Prostate gland (tissue), 2 donors: ENCODE measurements around the gene MAP3K6. TPM values are rescaled to one million over a fixed set of nuclear protein-coding genes. Genes with fewer than 3 reads are reported as not detected.

Experiments used
- DNase-seq: peaks from one replicate; pipeline ENCODE4 v3.0.0-alpha.2; 2019; ENCODE audit warnings: low spot score
- H3K27ac ChIP-seq, 2 donors: fragments of 200-600 bp; sonication (generic); 2 replicates each; pipeline ENCODE4 v1.5.1; 2017 to 2019
- H3K27me3 ChIP-seq: fragments of 200-600 bp; sonication (generic); replicated peaks from 2 replicates; pipeline ENCODE4 v1.5.1; 2019; ENCODE audit not compliant: insufficient read depth
- H3K36me3 ChIP-seq, 2 donors: fragments of 200-600 bp; sonication (generic); 1 replicate in 1 of 2; 2 replicates in 1 of 2; pipeline versions ENCODE4 v1.5.1 to v1.8.1; 2017 to 2019
- H3K4me1 ChIP-seq: fragments of 200-600 bp; sonication (generic); replicated peaks from 2 replicates; pipeline ENCODE4 v1.5.1; 2019
- H3K4me3 ChIP-seq, 2 donors: fragments of 200-600 bp; sonication (generic); 2 replicates each; pipeline ENCODE4 v1.5.1; 2017 to 2019
- H3K9me3 ChIP-seq: fragments of 200-600 bp; sonication (generic); 2 replicates; pipeline ENCODE4 v1.5.1; 2017
- CTCF ChIP-seq, 4 experiments: fragments of 200-600 bp in 2 of 4; fragments of 450-650 bp in 2 of 4; sonication (generic) in 2 of 4; IDR thresholded peaks; 1 replicate in 3 of 4; 2 replicates in 1 of 4; pipeline ENCODE4 v1.5.1; 2016 to 2019; ENCODE audit warnings: antibody characterized with exemption in 4 of 4, mild to moderate bottlenecking in 2 of 4, moderate library complexity in 2 of 4
- POLR2A ChIP-seq: fragments of 450-650 bp; IDR thresholded peaks from one replicate; pipeline ENCODE4 v1.6.1; 2016; ENCODE audit warnings: antibody characterized with exemption, mild to moderate bottlenecking
- POLR2AphosphoS5 ChIP-seq: sonication (generic); formaldehyde crosslinking; IDR thresholded peaks from one replicate; pipeline ENCODE4 v1.6.1; 2017; ENCODE audit warnings: antibody characterized with exemption
- WGBS: methylation state at CpG from one replicate; pipeline ENCODE4 v1.1.5; 2018; 5-methylcytosine and 5-hydroxymethylcytosine counted together
- intact Hi-C: fragments of 100-400 bp; cut with DNase I; formaldehyde crosslinking; loops from one replicate; pipeline ENCODE4 v1.14.2; 2022
- total RNA-seq, 2 donors: library from RNA; depleted of rRNA; stranded (reverse); fragments of >200 nt; gene quantifications; one replicate each; pipeline ENCODE4 v1.1.0, GENCODE V29; 2016

The MAP3K6 gene
- total RNA-seq, 2 donors from 2014 or later: 38.6 to 60.7 TPM

DNA sequence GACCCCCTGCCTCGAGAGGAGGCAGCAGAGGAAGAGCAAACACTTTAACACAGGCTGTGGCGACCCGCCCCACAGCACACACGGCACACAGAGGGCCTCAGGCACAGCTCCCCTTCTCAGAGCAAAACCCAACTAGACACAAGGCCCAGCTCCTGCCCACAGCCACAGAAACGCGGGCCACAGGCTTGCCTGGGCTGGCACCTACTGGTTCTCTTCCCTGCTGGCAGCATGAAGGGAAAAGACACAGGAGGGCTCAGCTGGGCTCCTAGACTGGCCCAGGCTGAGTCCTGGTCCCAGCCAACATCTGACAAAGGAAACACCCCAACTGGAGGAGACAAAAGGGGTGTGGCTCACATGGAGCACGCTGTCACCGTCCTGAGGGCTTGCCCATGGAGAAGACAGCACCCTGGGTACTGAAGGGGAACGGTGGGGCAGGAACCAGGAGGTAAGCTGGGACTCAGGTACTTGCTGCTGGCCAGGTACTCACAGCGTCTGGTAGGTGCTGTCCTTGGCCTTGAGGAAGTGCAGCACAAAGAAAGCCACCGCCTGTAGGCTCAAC lies 12.9 kb upstream of the MAP3K6 start:
- peak; percentile 52 for DNase-seq
- TF ChIP-seq POLR2AphosphoS5 (peak; percentile 46), CTCF (IDR thresholded peaks at IDR 0.05) (no peak), POLR2A (no peak)
- Histone ChIP-seq H3K36me3 (no peaks in the 10 kb centered on the region), H3K27ac (peak overlapping the region; percentile 4 to 48), H3K27me3 (no peaks in the 10 kb centered on the region), H3K4me1 (peaks cover 4% of the 10 kb centered on the region), H3K9me3 (no peaks in the 10 kb centered on the region), H3K4me3 (no peak overlapping the region)
- intact Hi-C loops: loop anchor here (10.0 kb wide), 1 partner anchor 275 kb away; no protein-coding TSS in a partner anchor
- WGBS: 49% methylated on average over 11 of the region's 11 CpGs

DNA sequence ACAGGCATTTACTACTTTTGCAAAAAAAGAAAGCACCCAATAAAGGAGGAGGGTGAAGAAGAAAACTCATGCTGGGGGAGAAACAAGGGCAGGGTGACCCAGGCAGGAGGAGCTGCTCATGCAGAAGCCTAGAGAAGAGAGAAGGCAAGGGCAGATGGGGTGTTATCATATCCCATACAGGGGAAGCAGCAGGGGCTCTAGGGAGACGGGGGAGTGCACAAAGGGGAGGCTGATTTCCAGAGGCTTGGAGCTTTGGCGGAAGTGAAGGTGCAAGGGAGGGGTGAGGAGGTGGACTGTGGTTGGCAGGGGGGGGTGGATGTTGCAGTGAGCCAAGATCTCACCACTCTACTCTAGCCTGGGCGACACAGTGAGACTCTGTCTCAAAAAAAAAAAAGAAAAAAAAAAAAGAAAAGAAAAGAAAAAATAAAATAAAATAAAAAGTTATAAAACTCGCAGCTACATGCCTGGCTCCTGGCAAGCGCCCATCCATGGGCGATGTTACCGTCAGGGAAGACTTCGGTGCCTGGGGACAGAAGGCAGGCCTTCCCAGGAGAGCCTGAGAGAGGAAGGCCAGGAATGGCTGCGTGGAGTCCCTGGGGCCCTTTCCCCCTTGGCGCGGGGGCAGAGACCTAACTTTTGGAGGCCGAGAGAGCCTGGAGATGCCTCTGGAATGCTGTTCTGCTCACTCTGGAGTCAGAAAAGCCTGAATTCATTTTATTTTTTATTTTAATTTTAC lies 11.2 kb upstream of the MAP3K6 start:
- Histone ChIP-seq H3K27ac (peak overlapping the region in 1 of 2 donors; percentile 48), H3K9me3 (no peaks in the 10 kb centered on the region), H3K4me1 (peaks cover 2% of the 10 kb centered on the region), H3K27me3 (no peaks in the 10 kb centered on the region), H3K36me3 (no peaks in the 10 kb centered on the region), H3K4me3 (no peak overlapping the region)
- WGBS: 55% methylated on average over 12 of the region's 12 CpGs
- intact Hi-C loops: no loop called here
- peak; percentile 47 for DNase-seq
- TF ChIP-seq POLR2AphosphoS5: peak; percentile 29
- TF ChIP-seq POLR2A: no peak

DNA sequence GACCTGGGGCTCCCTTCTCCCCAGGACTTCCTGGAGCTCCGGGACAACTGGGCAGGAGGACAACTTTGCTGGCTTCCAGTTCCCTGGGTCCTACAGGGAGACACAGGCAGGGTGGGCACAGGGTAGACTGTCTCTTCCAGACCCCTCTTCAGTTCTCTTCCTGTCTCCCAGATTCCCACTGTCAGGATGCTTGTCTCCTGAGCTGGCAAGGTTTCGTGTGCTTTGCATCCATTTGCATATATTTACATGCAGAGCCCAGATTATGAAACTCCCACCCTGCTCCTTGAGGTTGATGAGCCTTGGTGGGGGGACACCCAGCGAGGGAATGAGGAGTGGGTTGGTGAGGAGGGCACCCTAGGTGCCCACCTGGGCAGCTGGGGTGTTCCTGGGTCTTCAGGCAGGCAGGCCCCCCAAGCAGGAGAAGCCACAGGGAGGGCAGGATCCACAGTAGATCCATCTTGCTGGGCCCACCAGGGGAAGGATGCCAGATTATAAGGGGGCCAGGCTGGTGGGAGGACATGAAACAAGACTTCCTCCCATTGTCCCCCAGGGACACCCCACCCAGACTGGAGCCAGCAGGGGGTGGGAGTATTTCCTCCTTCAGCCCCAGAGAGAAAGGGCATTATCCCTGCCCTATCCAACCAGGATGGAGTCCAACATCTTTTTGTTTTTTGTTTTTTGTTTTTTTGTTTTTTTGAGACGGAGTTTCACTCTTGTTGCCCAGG lies 7.8 kb upstream of the MAP3K6 start, which contains the start of gene FCN3:
Gene FCN3 (minus strand): TSS at position 463 of the 725 bp plus-strand sequence. CDS start 6 bp downstream, at position 457.
- H3K36me3 ChIP-seq: no peaks in the 10 kb centered on the region
- intact Hi-C loops: no loop called here
- WGBS: 87% methylated on average over 4 of the region's 4 CpGs
- H3K4me3 ChIP-seq: no peak within 1 kb of the TSS
- H3K9me3 ChIP-seq: no peaks in the 10 kb centered on the region
- H3K27me3 ChIP-seq: no peaks in the 10 kb centered on the region
- no peak within 1 kb of the TSS for H3K27ac ChIP-seq
- DNase-seq: no peak
- no peaks in the 10 kb centered on the region for H3K4me1 ChIP-seq
- TF ChIP-seq POLR2A: no peak
- no peak for TF ChIP-seq POLR2AphosphoS5
- TF ChIP-seq CTCF (IDR thresholded peaks at IDR 0.05): no peak

DNA sequence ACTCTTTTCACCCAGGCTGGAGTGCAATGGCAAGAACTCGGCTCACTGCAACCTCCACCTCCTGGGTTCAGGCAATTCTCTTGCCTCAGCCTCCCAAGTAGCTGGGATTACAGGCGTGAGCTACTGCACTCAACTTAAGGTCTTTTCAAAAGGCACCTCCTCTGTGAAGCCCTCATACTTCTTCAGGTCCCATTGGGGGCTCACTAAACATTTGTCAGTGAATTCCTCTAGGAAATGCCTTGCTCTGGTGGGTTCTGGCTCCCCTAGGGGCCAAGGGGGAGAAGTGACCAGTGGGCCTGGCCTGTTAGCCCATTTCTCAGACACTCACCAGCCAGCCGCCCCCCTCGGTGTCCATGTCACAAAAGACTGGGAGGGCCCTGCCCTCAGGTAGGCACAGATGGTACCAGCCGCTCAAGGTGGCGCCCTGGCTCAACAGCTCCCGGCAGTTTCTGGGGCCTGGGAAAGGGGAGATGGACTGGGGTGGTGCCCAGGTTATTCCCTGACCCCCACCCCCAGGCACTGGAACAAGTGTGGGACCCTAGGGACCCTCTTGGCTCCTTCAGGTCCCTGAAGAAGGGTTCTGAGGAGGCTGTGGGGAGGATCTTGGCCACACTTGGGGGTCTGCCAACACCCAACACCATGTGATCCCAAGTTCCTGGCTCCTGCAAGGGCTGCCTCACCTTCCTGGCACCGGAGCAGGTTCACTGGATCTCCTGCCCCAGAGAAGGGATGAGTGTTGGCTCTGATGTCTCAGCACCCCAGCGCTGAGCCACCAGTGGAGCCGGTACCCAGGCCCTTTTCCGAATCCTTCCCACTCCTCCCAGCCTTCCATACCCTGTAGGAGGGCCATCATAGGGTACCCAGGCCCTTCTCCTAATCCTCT lies 6.3 kb upstream of the MAP3K6 start:
- H3K4me3 ChIP-seq: no peak overlapping the region
- H3K36me3 ChIP-seq: no peaks in the 10 kb centered on the region
- WGBS: 76% methylated on average over 9 of the region's 11 CpGs
- H3K27me3 ChIP-seq: no peaks in the 10 kb centered on the region
- DNase-seq: no peak
- H3K9me3 ChIP-seq: no peaks in the 10 kb centered on the region
- intact Hi-C loops: no loop called here
- TF ChIP-seq POLR2AphosphoS5: no peak
- TF ChIP-seq CTCF (IDR thresholded peaks at IDR 0.05): no peak
- no peak for TF ChIP-seq POLR2A
- H3K4me1 ChIP-seq: no peaks in the 10 kb centered on the region
- no peak overlapping the region for H3K27ac ChIP-seq
